GM06990 (cell line): Measurements from ENCODE around the gene CIAPIN1.

Experiments used
- DNase-seq: peaks from one replicate; pipeline ENCODE4 v3.0.0-alpha.2; 2011; ENCODE audit not compliant: insufficient read length; ENCODE audit errors: extremely low read depth
- H3K27me3 ChIP-seq: replicated peaks from 2 replicates; pipeline ENCODE4 v1.6.0; 2011; ENCODE audit warnings: low read length; ENCODE audit not compliant: control insufficient read depth, insufficient read depth
- H3K36me3 ChIP-seq: 2 replicates; pipeline ENCODE4 v1.5.1; 2011; ENCODE audit warnings: low read length; ENCODE audit not compliant: control insufficient read depth, insufficient read depth
- H3K4me3 ChIP-seq: replicated peaks from 2 replicates; pipeline ENCODE4 v1.5.1; 2011; ENCODE audit warnings: low read depth, mild to moderate bottlenecking, control low read depth, low read length
- TF ChIP-seq, protein P1 (sequence below): IDR thresholded peaks from 2 replicates; pipeline ENCODE4 v1.5.1; 2011; ENCODE audit warnings: low read length, control low read depth, mild to moderate bottlenecking, inconsistent platforms; ENCODE audit not compliant: insufficient read depth, poor library complexity, severe bottlenecking

CIAPIN1 gene

DNA sequence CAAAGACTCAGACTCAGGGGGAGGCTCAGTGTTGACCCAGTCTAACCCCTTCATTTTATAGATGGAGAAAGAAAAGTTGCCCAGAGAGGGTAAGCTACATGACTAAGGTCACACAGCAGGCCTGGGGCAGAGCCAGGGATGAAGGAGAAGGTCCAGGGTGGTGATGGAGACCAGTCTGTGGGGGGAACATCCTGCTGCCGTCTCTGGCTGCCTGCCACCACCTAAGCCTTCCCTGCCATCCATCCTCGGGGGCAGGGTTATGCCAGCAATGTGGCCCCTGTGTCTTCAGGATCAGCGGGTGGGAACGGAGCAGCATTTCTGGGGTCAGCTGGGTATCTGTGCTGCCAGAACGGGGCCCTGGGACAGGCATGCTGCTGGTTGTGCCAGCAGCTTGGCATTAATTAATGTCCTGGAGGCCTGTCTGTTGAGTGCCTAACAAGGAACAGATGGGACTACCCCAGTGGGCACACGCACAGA, 33.6 kb upstream of the CIAPIN1 start:
- TF ChIP-seq, protein P1, sequence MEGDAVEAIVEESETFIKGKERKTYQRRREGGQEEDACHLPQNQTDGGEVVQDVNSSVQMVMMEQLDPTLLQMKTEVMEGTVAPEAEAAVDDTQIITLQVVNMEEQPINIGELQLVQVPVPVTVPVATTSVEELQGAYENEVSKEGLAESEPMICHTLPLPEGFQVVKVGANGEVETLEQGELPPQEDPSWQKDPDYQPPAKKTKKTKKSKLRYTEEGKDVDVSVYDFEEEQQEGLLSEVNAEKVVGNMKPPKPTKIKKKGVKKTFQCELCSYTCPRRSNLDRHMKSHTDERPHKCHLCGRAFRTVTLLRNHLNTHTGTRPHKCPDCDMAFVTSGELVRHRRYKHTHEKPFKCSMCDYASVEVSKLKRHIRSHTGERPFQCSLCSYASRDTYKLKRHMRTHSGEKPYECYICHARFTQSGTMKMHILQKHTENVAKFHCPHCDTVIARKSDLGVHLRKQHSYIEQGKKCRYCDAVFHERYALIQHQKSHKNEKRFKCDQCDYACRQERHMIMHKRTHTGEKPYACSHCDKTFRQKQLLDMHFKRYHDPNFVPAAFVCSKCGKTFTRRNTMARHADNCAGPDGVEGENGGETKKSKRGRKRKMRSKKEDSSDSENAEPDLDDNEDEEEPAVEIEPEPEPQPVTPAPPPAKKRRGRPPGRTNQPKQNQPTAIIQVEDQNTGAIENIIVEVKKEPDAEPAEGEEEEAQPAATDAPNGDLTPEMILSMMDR, result no peak

DNA sequence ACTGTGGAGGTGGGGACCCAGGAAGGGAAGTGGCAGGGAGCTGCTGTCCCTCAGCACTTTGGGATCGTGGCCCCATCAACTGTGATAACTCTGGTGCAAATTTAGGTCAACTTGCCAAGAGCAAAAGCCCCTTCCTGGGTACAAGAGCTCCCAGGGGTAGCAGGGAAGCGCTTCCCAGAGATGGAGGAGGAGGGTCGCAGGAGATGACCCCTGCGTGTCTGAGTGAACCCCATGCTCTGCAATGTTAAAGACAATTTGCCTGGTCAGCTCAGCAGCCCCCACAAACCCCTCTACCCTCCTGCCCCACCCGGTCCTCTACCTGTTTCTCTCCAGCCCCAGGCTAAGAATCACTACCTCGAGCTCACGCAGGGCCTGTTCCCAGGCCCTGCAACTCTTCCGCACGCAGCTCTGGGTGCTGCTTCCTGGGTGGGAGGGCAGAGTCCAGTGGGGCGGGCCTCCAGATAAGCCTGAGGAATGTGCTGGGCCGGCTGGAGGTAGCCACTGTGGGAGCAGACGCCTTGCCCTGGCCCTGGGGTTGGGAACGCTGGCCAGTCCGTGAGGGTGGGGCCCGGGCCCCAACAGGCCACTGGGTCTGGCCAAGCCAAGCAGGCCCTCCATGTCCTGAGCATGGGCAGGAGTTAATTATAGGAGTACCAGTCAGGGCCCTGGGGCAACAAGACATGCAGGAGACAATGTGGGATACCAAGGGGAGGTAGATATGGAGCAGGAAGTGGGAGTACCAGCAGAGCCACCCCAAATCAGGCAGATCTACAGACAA, 33.0 kb upstream of the CIAPIN1 start:
- H3K27me3 ChIP-seq, result no peaks in the 10 kb centered on the region; the same call in 1 of the 2 replicates
- H3K4me3 ChIP-seq, result no peak overlapping the region
- TF ChIP-seq, protein P1, result no peak
- DNase-seq, result no peak
- no peaks in the 10 kb centered on the region for H3K36me3 ChIP-seq

More for the DNA sequence above, 33.6 kb upstream of the CIAPIN1 start:
- Histone ChIP-seq H3K27me3 (no peaks in the 10 kb centered on the region; the same call in 1 of the 2 replicates), H3K4me3 (no peak overlapping the region), H3K36me3 (no peaks in the 10 kb centered on the region)
- no peak for DNase-seq

DNA sequence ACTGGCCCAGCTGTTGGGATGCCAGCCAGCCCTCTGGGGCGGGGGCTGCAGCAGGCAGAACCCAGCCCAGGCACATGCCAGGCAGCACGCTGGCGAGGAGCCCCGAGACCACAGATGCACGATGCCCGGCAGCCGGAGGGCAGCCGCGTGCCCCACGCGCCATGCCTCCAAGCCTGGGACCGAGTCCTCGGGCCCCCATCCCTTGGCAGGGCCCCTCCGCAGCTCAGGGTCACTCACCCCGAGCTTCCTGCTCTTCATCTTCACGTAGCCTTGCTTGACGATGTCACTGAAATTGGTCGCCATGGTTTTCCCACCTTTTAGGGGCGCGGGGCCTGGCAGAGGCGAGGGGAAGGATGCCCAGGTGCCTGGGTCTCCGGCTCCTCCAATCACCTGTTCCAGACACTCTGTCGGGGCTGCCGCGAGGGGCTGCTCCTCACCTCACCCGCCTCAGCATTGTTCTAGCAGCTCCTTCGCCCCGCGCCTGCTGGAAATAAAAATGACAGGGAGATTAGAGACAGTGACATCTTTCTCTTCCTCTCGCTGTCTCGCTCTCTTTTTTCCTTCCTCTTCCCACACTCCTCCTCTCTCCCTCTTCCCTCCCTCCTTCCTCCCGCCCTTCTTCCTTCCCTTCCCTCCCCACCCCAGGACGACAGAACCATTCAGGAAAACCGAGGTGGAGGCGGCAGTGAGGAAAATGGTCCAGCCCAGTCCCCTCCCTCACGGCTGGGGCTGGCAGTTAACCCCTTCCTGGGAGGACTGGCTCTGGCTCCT, 32.2 kb upstream of the CIAPIN1 start:
- TF ChIP-seq, protein P1, result no peak

DNA sequence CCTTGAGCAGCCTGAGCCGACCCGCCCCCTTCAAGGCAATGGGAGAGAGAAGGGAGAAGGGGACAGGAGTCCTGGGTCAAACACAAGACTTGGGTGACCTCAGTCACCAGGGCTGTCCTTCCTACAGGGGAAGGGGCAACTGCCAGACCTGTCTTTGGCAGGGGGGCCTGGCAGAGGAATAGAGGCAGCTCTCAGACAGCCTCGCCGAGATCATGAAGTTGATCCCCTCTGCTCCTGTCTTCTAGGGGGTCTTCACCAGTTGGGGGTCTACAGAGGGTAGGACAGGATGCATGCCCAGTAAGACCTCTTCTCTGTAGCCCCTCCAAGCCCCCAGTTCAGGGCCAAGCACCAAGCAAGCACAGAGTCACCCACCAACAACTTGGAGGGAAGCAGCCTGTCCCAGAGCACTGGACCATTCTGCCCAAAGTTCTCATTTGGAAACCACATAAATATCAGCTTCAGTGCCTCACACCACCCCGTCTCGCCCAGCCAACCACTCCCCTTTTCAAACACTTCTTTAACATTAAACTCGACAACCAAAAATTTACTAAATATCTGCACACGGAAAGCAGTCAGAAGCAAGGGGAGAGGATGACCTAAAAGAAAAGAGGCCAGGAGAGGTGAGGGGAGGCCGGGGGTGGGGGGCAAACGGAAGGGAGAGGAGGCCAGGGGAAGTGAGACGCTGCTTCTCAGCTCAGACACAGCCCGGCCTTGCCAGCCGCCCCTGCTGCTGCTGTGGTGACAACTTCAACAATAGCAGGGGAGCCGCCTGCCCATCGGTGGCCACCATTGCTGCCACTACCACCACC, 31.4 kb upstream of the CIAPIN1 start:
- H3K4me3 ChIP-seq, result no peak overlapping the region
- DNase-seq, result no peak
- H3K36me3 ChIP-seq, result no peaks in the 10 kb centered on the region; the same call in 1 of the 2 replicates

More for the DNA sequence above, 32.2 kb upstream of the CIAPIN1 start:
- Histone ChIP-seq H3K27me3 (no peaks in the 10 kb centered on the region; the same call in 1 of the 2 replicates), H3K36me3 (no peaks in the 10 kb centered on the region), H3K4me3 (no peak overlapping the region)
- DNase-seq, result no peak

DNA sequence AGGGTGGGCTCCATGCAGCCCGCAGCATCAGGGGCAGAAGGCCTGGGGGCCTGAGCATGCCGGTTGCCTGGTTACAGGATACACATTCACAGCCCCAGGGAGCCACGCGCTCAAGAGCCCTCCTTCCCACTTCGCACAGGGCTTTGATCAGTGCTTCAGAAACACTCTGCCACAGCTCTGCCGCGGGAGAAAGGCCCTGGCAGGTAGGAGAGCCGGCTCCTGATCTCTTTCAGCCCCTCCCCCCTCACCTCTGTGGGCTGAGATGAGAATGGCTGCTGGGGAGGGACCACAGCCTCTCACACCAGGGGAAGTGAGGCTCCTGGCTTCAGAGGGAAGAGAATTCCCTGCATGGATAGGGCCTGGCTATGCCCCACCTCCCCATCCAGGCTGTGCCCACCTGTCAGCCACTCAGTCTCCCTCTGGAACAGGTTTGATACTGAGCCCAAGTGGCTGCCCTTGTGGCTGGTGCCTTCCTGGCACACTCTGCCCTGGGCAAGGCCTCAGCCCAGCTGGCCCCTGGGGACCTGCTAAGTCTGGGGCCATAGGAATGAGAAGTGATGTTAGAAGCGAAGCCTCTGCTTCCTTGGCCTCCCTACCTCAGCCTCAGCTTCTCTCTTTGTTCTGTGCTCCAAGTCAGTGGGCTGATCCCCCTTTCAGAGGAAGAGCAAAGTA, 30.5 kb upstream of the CIAPIN1 start:
- peaks cover 7% of the 10 kb centered on the region for H3K36me3 ChIP-seq
- no peak overlapping the region for H3K4me3 ChIP-seq
- no peak for DNase-seq
- TF ChIP-seq, protein P1, result no peak
- no peaks in the 10 kb centered on the region; the same call in 1 of the 2 replicates for H3K27me3 ChIP-seq

More for the DNA sequence above, 31.4 kb upstream of the CIAPIN1 start:
- TF ChIP-seq, protein P1, result no peak
- no peaks in the 10 kb centered on the region; the same call in 1 of the 2 replicates for H3K27me3 ChIP-seq
